ENCODE data around the gene NTF4.
A peak's percentile ranks its signal among the peaks of the same experiment; 100 is the strongest.
"Not testable (repeated sequence)": the region's sequence is repeated elsewhere in the genome, so short reads cannot be mapped to it uniquely, and the experiment has no call there.

NTF4 gene

GRCh38 chr19:49091391-49092038, 26.9 kb upstream of the NTF4 start:
- no peak for DNase-seq (ENCODE audit: low read depth)

DNA sequence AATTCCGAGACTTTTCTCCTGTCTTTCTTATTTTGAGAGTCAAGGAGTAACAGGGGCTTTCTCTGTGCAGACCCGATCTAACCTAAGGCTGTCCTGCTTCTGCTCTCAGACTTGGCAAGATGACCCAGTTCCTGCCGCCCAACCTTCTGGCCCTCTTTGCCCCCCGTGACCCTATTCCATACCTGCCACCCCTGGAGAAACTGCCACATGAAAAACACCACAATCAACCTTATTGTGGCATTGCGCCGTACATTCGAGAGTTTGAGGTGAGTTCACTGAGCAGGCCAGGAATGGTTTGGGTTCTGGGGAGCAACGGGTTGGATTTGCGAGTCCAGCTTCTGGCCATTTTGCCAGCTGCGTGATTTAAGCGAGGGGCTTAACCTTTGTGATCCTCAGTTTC, 21.7 kb upstream of the NTF4 start:
- no peak for DNase-seq (ENCODE audit: low read depth)

DNA sequence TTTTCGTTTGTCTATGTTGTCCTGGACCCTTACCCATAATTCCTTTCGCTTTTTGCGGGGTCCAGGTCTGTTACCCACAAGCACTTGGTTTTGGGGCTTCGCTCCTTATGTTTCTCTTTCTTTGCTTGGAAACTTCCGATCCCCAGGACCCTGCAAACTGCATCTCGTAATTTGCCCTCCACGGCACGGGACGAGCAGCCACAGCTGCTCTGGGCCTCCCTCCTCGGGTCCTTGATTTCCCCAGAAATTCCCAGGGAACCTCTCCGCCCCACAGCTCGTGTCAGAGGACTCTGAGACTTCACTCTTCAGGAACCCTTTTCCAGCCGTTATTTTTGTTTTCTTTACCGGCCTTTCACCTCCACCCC, 21.2 kb upstream of the NTF4 start:
- DNase-seq (ENCODE audit: low read depth), result no peak

GRCh38 chr19:49085020-49085867, 20.6 kb upstream of the NTF4 start, which contains the start of gene SNRNP70:
Gene SNRNP70 (plus strand): TSS chr19:49085451. CDS start chr19:49086415, 964 bp downstream.
- peak; percentile 99 for DNase-seq (ENCODE audit: low read depth)

DNA sequence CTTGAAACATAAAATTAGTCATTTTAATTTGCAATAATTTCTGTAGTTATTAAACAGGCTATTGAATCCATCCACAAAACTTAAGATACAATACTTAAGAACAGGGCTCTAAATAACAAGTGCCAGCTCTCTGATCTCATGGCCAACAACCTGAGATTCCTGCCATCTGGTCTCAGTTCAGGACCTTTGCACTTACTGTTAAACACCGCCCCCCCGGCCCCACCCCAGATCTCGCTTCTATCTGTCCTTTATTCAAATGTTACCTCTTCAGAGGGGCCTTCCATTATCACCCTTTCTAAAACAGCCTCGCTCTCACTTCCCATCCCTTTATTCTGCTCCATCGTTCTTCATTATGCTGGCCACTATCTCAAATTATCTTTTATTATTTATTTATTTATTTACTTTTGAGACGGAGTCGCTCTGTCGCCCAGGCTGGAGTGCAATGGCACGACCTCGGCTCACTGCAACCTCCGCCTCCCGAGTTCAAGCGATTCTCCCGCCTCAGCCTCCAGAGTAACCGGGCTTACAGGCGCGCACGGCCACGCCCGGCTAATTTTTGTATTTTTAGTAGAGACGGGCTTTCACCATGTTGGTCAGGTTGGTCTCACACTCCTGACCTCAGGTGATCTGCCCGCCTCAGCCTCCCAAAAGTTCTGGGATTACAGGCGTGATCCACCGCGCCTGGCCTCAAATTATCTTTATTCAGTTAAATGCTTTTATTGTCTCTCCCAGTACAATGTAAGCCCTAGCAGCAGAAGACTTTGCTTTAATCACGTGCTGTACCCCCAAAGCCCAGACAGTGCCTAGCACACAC, 19.8 kb upstream of the NTF4 start:
- DNase-seq (ENCODE audit: low read depth), result no peak

DNA sequence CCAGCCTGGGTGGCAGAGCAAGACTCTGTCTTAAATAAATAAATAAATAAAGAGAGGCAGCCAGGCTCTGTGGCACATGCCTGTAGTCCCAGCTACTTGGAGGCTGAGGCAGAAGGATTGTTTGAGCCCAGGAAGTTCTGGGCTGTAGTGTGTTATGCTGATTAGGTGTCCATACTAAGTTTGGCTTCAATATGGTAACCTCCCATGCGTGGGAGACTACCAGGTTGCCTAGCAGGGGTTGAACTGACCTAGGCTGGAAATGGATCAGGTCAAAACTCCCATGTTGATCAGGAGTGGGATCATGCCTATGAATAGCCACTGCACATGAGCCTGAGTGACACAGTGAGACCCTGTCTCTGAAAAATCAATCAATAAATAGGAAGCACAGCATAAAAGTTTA, 16.7 kb upstream of the NTF4 start:
- no peak for DNase-seq (ENCODE audit: low read depth)

DNA sequence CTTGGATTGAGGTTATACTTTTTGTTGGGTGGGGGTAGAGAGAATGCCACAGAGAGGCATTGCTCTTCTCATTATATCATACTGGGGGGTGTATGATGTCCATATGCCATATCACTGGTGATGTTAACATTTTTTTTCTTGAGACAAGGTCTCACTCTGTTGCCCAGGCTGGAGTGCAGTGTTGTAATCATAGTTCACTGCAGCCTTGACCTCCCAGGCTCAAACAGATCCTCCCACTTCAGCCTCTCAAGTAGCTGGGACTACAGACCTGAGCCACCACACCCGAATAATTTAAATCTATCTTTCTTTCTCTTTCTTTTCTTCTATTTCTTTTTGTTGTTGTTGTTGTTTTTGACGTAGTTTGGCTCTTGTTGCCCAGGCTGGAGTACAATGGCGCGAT, 15.8 kb upstream of the NTF4 start:
- DNase-seq (ENCODE audit: low read depth), result no peak

GRCh38 chr19:49074869-49075268, 10.3 kb upstream of the NTF4 start:
- DNase-seq (ENCODE audit: low read depth), result not testable (repeated sequence)

GRCh38 chr19:49073514-49074378, 9.1 kb upstream of the NTF4 start:
- DNase-seq (ENCODE audit: low read depth), result no peak

DNA sequence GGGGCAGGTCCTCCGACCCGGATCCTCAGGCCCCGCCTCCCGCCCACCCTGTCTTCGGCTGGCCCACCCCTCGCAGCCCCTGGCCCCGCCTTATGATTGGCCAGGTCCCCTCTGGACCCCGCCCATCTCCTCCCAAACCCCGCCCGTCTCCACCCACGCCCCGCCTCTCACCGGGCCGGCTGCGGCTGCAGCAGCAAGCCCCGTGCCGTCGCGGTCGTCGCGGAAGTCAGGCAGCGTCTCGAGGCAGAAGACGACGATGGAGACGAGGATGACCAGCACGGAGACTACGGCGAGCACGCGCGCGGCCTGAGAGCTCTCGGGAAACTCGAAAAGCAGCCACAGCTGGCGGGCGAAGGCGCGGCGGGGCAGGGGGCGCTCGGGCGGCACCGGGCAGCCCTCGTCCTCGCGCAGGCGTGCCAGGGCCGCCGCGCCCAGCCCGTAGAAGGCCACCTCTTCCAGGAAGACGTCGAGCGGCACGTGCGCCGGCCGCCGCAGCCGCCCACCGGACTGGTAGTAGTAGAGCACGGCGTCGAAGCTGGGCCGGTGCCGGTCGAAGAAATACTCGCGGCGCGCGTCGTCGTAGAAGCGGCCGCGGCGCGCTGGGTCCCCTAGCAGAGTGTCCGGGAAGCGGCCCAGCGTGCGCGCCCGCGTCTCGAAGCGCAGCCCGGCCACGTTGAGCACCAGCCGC, 7.4 kb upstream of the NTF4 start:
- peak; percentile 34 for DNase-seq (ENCODE audit: low read depth)

DNA sequence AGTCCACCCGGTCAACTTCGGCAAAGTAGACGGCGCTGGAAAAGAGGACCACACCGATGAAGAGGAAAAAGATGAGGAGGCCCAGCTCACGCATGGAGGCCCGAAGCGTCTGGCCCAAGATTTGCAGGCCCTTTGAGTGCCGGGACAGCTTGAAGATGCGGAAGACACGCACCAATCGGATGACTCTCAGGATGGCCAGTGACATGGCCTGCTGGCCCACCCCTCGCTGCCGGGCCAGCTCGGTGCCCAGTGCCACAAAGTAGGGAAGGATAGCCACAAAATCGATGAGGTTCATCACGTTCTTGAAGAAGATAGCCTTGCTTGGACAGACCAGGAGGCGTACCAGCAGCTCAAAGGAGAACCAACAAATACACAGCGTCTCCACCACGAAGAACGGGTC, 5.8 kb upstream of the NTF4 start:
- no peak for DNase-seq (ENCODE audit: low read depth)

- no peak for DNase-seq (ENCODE audit: low read depth)
Observed at GRCh38 chr19:49069026-49069425, 4.4 kb upstream of the NTF4 start.

DNA sequence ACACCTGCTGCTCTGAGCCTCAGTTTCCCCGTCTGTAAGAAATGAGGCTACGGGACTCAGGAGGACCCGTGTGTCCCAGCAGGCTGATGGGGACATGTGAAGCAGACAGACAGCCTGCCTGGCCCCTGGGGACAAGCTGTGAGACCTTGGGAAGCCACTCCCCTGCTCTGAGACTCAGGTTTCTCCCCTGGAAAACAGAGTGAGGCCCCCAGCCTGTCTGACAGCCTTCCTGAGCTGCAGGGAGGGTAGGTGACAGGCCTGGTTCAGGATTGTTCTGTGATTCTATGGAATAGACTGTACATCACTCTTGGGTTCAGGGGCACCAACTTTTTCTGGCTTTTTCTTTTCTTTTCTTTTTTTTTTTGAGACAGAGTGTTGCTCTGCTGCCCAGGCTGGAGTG, 2.9 kb upstream of the NTF4 start:
- no peak for DNase-seq (ENCODE audit: low read depth)

- DNase-seq (ENCODE audit: low read depth), result no peak
Observed at GRCh38 chr19:49065905-49066512, 1.4 kb upstream of the NTF4 start.

- no peak for DNase-seq (ENCODE audit: low read depth)
Observed at GRCh38 chr19:49064029-49064629, 489 bp downstream of the NTF4 start.

DNA sequence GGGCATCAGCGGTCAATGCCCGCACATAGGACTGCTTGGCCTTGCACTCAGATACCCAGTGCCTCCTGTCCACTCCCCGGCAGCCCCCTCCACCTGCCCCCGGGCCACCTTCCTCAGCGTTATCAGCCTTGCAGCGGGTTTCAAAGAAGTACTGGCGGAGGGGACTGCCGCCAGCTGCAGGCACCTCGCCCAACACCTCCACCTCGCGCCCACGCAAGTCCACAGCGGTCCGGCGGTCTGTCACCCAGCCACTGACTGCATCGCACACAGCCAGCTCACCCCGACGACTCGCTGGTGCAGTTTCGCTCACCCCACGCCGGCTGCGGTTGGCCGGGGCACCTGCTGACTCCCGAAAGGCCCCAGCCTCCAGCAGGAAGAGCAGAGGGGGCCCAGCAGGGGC, 3.2 kb downstream of the NTF4 start:
- DNase-seq (ENCODE audit: low read depth), result no peak

GRCh38 chr19:49061000-49061399, 3.6 kb downstream of the NTF4 start:
- no peak for DNase-seq (ENCODE audit: low read depth)

DNA sequence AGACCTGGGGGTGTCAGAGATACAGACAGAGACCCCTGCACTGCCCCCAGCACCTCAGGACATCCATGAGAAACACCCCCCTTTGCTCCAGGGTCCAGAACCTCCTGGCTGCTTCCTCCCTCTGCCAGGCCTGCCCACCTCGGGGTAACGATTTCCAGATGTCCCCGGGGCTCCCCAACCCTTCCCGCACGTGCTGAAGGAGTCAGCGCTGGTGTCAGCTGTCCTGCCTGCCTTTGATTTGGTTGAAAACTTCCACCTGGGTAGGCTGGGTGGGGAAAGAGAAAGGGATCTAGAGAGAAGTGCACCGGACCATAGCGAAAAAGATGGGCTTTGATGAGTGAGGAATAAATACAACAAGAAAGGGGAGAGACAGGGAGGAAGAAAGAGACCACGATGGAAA, 5.6 kb downstream of the NTF4 start:
- no peak for DNase-seq (ENCODE audit: low read depth)

GRCh38 chr19:49058562-49058961, 6.1 kb downstream of the NTF4 start:
- no peak for DNase-seq (ENCODE audit: low read depth)

DNA sequence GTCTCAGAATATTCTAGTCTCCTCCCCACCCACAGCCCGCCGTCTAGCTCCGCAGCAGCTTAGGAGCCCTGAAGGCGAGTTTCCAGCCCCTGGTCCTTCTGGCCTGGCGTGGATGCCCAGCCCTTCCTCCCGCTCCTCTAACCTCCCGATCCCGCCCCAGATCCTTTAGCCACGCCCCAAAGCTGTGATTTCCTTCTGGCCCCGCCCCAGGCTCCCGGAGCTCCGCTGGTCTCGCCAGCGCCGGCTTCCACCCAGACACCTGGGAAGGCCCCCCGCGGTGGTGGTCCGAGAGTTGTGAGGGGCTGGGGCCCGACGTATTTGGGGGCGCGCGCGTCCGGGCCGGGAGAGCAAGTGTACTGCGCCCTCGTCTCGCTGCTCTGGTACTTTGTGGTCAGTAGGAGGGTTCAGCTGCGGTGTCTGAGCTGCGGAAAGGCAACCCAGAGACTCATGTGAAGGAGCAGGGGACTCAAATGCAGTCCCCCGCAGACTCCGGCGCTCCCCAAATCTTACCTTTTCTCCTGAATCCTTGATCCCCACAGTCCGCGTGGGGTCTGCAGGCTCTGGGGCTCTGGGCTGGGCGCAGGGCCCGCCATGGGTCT, 6.9 kb downstream of the NTF4 start, which contains the start of gene CGB7:
CGB7 (minus strand) TSS at position 114 of the 599 bp plus-strand sequence. CDS start 2,374 bp downstream, outside the sequence.
- no peak for DNase-seq (ENCODE audit: low read depth)

All from stimulated activated CD4-positive, alpha-beta T cell treated with anti-CD3 and anti-CD28 coated beads, Interleukin-2, amount 100 ng/mL, for 4 hours (primary cell).